Panc1 (cell line): ENCODE results near the gene FAT2.

ENCODE experiments used
- POLR2AphosphoS5 ChIP-seq: IDR thresholded peaks from 2 replicates; pipeline ENCODE4 v1.6.1; 2012; ENCODE audit warnings: mild to moderate bottlenecking, low read depth, low read length, moderate library complexity
- REST ChIP-seq, 2 experiments: IDR thresholded peaks; 2 replicates each; pipeline ENCODE4 v1.6.1; 2011 to 2012; ENCODE audit warnings: low read depth in 2 of 2, control low read depth in 1 of 2, low read length in 1 of 2, mild to moderate bottlenecking in 1 of 2, moderate library complexity in 1 of 2; ENCODE audit not compliant: insufficient read depth in 1 of 2
- TF ChIP-seq, protein P1 (sequence below): fragments of 450-650 bp; IDR thresholded peaks from 2 replicates; pipeline ENCODE4 v1.5.1; 2017; ENCODE audit warnings: mild to moderate bottlenecking

DNA sequence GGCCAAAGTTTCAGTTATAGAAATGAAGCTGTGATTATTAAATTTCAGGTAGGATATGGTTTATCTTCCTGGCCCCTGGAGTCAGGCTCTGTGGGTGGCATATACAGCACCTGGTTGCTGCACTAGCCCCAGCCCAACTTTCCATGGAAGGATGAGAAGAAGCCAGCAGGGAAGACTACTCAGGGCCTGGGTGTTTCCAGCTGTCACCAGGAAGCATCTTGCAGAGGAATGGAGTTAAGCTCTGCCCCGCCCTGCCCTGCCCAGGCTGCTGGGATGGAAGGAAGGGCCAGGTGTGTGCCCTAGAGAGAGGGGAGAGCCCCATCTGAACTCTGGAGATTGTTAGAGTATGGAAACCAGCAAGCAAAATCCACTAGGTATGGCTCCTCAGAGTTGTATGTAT lies 42.8 kb upstream of the FAT2 start:
- TF ChIP-seq, protein P1, sequence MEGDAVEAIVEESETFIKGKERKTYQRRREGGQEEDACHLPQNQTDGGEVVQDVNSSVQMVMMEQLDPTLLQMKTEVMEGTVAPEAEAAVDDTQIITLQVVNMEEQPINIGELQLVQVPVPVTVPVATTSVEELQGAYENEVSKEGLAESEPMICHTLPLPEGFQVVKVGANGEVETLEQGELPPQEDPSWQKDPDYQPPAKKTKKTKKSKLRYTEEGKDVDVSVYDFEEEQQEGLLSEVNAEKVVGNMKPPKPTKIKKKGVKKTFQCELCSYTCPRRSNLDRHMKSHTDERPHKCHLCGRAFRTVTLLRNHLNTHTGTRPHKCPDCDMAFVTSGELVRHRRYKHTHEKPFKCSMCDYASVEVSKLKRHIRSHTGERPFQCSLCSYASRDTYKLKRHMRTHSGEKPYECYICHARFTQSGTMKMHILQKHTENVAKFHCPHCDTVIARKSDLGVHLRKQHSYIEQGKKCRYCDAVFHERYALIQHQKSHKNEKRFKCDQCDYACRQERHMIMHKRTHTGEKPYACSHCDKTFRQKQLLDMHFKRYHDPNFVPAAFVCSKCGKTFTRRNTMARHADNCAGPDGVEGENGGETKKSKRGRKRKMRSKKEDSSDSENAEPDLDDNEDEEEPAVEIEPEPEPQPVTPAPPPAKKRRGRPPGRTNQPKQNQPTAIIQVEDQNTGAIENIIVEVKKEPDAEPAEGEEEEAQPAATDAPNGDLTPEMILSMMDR: no peak
- no peak for TF ChIP-seq REST (IDR thresholded peaks at IDR 0.05; ENCODE audit: insufficient read depth in 1 of 2, low read depth in 2 of 2, low read length in 1 of 2)
- no peak for TF ChIP-seq POLR2AphosphoS5
